Gastroesophageal sphincter (tissue), 4 donors: ENCODE data around the gene CLEC2L. TPM values are rescaled to one million over a fixed set of nuclear protein-coding genes. Genes with fewer than 3 reads are reported as not detected.

Experiments
- ATAC-seq: fragments of 150-250 bp; one replicate; pipeline ENCODE4 v1.9.1; 2016; ENCODE audit warnings: mild to moderate bottlenecking, moderate library complexity
- H3K27ac ChIP-seq, 4 donors: fragments of 200-600 bp; sonication (generic) in 3 of 4; 1 replicate in 3 of 4; 2 replicates in 1 of 4; pipeline ENCODE4 v1.5.1; 2016 to 2019
- H3K27me3 ChIP-seq: fragments of 200-600 bp; sonication (generic); one replicate; pipeline ENCODE4 v1.5.1; 2019
- H3K36me3 ChIP-seq, 2 donors: fragments of 200-600 bp; sonication (generic); one replicate each; pipeline ENCODE4 v1.5.1; 2019; ENCODE audit warnings: control low read depth in 1 of 2
- H3K4me1 ChIP-seq, 3 donors: fragments of 200-600 bp; sonication (generic); 1 replicate in 2 of 3; 2 replicates in 1 of 3; pipeline ENCODE4 v1.5.1; 2016 to 2019; ENCODE audit warnings: control low read depth in 2 of 3
- H3K4me3 ChIP-seq, 2 donors: fragments of 200-600 bp; sonication (generic); one replicate each; pipeline ENCODE4 v1.5.1; 2019; ENCODE audit warnings: mild to moderate bottlenecking in 1 of 2, moderate library complexity in 1 of 2
- H3K9me3 ChIP-seq, 3 donors: fragments of 200-600 bp; sonication (generic); one replicate each; pipeline ENCODE4 v1.5.1; 2017 to 2019; ENCODE audit warnings: control low read depth in 2 of 3
- EP300 ChIP-seq: sonication (generic); formaldehyde crosslinking; IDR thresholded peaks from one replicate; pipeline ENCODE4 v1.6.1; 2017; ENCODE audit warnings: antibody characterized with exemption, mild to moderate bottlenecking
- POLR2A ChIP-seq, 2 donors: fragments of 450-650 bp; IDR thresholded peaks; one replicate each; pipeline ENCODE4 v1.6.1; 2017; ENCODE audit warnings: antibody characterized with exemption in 2 of 2, mild to moderate bottlenecking in 2 of 2, moderate library complexity in 1 of 2
- POLR2AphosphoS5 ChIP-seq: sonication (generic); formaldehyde crosslinking; IDR thresholded peaks from one replicate; pipeline ENCODE4 v1.6.1; 2017; ENCODE audit warnings: antibody characterized with exemption
- WGBS, 2 donors: methylation state at CpG; one replicate each; pipeline ENCODE4 v1.1.5; 2018; ENCODE audit warnings: low coverage in 1 of 2; 5-methylcytosine and 5-hydroxymethylcytosine counted together
- total RNA-seq, 4 donors: library from RNA; depleted of rRNA; stranded (reverse); fragments of >200 nt; gene quantifications; one replicate each; pipeline ENCODE4 v1.1.0, GENCODE V29; 2016
- TF ChIP-seq, protein P1 (sequence below), 4 experiments: fragments of 200-600 bp in 2 of 4; fragments of 450-650 bp in 2 of 4; sonication (generic) in 1 of 4; IDR thresholded peaks; one replicate each; pipeline ENCODE4 v1.5.1; 2017 to 2019; ENCODE audit warnings: antibody characterized with exemption in 4 of 4, mild to moderate bottlenecking in 2 of 4, moderate library complexity in 2 of 4

CLEC2L gene
- total RNA-seq, 4 donors from 2014 or later = 0.39 TPM; not detected in 3

DNA sequence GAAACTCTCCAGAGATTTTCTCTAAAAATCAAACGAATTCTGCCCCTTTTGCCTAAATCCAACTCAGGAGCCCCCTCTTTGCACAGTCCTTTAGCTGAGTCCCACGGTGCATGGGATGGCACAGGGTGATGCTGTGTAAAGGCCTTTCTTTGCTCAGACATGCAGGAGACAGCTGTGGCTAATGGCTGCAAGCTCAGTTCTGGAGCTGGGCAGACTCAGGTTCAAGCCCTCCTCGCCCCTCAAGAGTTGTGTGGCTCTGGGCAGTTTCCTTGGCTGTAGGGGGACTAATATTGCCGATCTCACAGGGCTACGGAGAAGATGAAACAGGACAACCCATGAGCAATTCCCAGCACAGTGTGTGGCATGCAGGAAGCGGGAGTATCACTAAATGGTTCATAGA lies 42.6 kb downstream of the CLEC2L start:
- no peaks in the 10 kb centered on the region for H3K4me1 ChIP-seq

DNA sequence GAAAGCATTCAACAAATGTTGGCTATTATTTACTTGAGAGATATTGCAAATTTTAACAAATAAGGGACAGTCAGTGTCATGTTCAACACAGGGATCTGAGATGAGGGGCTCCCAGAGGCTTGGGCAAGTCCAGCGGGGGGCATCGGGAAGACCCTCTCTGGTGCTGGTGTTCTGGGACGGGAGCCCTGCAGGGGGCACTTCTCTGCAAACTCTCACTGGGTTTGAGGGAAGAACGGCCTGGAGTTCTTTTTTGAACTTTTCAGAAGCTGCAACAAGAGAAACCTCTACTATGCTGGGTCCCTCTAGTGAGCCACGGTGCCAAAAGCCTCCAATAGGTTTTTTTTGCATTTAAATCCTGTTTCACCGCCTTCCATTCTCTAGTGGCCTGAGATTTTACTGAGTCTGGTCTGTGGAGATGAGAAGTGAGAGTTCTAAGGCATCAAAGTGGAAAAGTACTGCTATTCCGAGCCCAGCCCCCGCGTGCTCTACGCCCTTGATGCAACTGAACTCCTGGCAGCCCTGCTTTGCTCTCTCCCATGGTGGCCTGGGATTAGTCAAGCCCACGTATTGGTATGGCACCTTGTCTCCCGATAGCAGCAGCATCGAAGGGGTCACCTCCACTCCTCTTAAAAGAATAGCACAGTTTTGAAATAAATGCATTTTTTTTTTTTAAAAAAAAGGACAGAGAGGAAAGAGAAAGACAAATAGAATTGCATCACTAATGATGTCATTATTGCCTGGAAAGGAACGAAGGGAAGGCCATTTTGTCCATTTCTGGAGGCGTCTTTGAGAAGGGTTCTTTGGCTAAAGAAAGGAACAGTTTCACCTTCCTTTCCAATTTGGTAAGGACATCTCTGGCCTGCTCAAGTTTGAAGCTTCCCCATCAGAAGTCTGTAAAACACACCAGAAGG lies 43.5 kb downstream of the CLEC2L start:
- no peak overlapping the region for H3K27ac ChIP-seq

More for the DNA sequence above, 42.6 kb downstream of the CLEC2L start:
- Histone ChIP-seq H3K27me3 (no peaks in the 10 kb centered on the region), H3K9me3 (no peaks in the 10 kb centered on the region), H3K4me3 (no peak overlapping the region), H3K27ac (no peak overlapping the region), H3K36me3 (peaks cover 0 to 30% of the 10 kb centered on the region in 2 donors)
- whole genome bisulfite sequencing, 2 donors = 91 to 97% methylated on average over 3 to 5 of the region's 6 CpGs
- ATAC-seq = no peak
- TF ChIP-seq, protein P1, sequence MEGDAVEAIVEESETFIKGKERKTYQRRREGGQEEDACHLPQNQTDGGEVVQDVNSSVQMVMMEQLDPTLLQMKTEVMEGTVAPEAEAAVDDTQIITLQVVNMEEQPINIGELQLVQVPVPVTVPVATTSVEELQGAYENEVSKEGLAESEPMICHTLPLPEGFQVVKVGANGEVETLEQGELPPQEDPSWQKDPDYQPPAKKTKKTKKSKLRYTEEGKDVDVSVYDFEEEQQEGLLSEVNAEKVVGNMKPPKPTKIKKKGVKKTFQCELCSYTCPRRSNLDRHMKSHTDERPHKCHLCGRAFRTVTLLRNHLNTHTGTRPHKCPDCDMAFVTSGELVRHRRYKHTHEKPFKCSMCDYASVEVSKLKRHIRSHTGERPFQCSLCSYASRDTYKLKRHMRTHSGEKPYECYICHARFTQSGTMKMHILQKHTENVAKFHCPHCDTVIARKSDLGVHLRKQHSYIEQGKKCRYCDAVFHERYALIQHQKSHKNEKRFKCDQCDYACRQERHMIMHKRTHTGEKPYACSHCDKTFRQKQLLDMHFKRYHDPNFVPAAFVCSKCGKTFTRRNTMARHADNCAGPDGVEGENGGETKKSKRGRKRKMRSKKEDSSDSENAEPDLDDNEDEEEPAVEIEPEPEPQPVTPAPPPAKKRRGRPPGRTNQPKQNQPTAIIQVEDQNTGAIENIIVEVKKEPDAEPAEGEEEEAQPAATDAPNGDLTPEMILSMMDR (IDR thresholded peaks at IDR 0.05) = no peak
- no peak for TF ChIP-seq POLR2A (IDR thresholded peaks at IDR 0.05)
- TF ChIP-seq POLR2AphosphoS5 = no peak
- TF ChIP-seq EP300 = no peak

DNA sequence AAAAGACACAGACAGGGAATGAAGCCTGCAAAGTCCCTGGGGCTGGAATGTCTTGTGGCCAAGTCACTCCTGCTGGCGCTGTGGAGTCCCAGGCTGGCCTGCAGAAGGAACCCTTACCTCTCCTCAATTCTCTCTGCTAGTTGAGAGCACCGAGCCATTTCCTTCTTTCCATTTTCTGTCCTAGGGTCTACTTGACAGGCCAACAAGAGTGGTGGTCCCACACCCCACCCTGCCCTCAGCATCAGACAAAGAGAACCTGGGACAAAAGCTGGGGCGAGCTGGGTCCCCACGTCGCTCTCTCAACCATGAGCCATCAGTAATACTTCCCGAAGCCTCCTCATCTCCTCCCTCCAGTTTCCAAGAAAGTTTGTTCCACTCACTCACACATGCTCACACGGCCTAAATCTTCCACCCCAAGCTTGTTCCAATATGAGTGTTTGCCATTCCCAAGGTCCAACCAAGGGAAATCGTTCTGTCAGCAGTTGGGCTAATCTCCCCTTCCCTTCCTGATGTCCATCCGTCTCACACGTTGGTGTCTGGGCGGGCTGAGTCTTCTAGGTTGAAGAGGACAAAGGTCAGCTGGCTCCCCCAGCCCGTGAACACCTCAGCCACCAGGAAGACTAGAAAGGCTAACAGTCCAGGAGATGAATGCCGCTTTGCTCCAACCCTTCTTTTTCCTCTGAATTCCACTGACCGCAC lies 44.3 kb downstream of the CLEC2L start:
- ATAC-seq = no peak
- TF ChIP-seq POLR2A (IDR thresholded peaks at IDR 0.05) = no peak
- TF ChIP-seq POLR2AphosphoS5 = no peak
- no peak for TF ChIP-seq EP300
- TF ChIP-seq, protein P1 (IDR thresholded peaks at IDR 0.05) = no peak
- no peak overlapping the region for H3K4me3 ChIP-seq
- H3K36me3 ChIP-seq = peaks cover 0 to 47% of the 10 kb centered on the region in 2 donors
- no peaks in the 10 kb centered on the region for H3K4me1 ChIP-seq
- H3K27me3 ChIP-seq = no peaks in the 10 kb centered on the region
- WGBS, 2 donors = 93 to 100% methylated on average over 2 to 10 of the region's 14 CpGs
- no peaks in the 10 kb centered on the region for H3K9me3 ChIP-seq
- H3K27ac ChIP-seq = no peak overlapping the region

More for the DNA sequence above, 43.5 kb downstream of the CLEC2L start:
- 87 to 93% methylated on average over 3 to 15 of the region's 15 CpGs for WGBS, 2 donors
- Histone ChIP-seq H3K36me3 (peaks cover 0 to 39% of the 10 kb centered on the region in 2 donors), H3K27me3 (no peaks in the 10 kb centered on the region), H3K4me3 (no peak overlapping the region), H3K9me3 (no peaks in the 10 kb centered on the region), H3K4me1 (no peaks in the 10 kb centered on the region)
- no peak for ATAC-seq
- TF ChIP-seq EP300 (no peak), POLR2A (IDR thresholded peaks at IDR 0.05) (no peak), POLR2AphosphoS5 (no peak)
- TF ChIP-seq, protein P1 (IDR thresholded peaks at IDR 0.05) = no peak

DNA sequence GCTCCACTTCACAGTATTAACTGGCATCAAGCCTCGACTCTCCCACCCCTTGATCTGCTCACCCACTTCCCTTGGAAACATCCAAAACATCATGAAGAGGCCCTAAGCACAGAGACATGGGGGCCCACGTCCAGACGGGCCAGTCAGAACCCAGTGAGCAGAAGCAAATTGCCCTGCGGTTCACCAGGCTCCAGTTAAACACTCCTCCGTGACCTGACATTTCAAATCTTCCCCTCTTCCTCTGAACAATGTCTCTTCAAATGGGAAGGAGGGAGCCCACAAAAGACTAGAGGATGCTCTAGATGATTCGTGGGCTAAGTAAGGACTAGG lies 44.8 kb downstream of the CLEC2L start:
- Histone ChIP-seq H3K27me3 (no peaks in the 10 kb centered on the region), H3K4me1 (no peaks in the 10 kb centered on the region), H3K9me3 (no peaks in the 10 kb centered on the region), H3K4me3 (no peak overlapping the region), H3K27ac (no peak overlapping the region), H3K36me3 (peaks cover 0 to 52% of the 10 kb centered on the region in 2 donors)
- ATAC-seq = no peak
- WGBS, 2 donors = 94% methylated on average over 3 of the region's 6 CpGs; no CpG with 5 or more reads in 1 of the 2 donors
- no peak for TF ChIP-seq POLR2A (IDR thresholded peaks at IDR 0.05)
- TF ChIP-seq POLR2AphosphoS5 = no peak
- TF ChIP-seq EP300 = no peak
- TF ChIP-seq, protein P1 (IDR thresholded peaks at IDR 0.05) = no peak
